ENCODE results near the gene HSPH1.

- TF ChIP-seq CEBPB (IDR thresholded peaks at IDR 0.05; ENCODE audit: borderline replicate concordance in 1 of 2, low read depth in 2 of 2, low read length in 2 of 2) (no peak), CTCF (IDR thresholded peaks at IDR 0.05 in 2 of 3, conservative IDR thresholded peaks at IDR 0.05 in 1 of 3; ENCODE audit: control insufficient read depth in 2 of 3, extremely low read depth in 1 of 3, insufficient read depth in 1 of 3, low read depth in 3 of 3, low read length in 3 of 3) (no peak), ZBED1 (IDR thresholded peaks at IDR 0.05; ENCODE audit: borderline replicate concordance) (no peak), SUZ12 (IDR thresholded peaks at IDR 0.05; ENCODE audit: unreplicated experiment) (no peak), NRF1 (conservative IDR thresholded peaks at IDR 0.05; ENCODE audit: low read depth, low read length) (no peak), REST (IDR thresholded peaks at IDR 0.05; ENCODE audit: low read depth, low read length) (no peak), TCF7 (IDR thresholded peaks at IDR 0.05; ENCODE audit: borderline replicate concordance) (no peak)
- TF ChIP-seq, protein P1, sequence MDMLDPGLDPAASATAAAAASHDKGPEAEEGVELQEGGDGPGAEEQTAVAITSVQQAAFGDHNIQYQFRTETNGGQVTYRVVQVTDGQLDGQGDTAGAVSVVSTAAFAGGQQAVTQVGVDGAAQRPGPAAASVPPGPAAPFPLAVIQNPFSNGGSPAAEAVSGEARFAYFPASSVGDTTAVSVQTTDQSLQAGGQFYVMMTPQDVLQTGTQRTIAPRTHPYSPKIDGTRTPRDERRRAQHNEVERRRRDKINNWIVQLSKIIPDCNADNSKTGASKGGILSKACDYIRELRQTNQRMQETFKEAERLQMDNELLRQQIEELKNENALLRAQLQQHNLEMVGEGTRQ (IDR thresholded peaks at IDR 0.05; ENCODE audit: borderline replicate concordance, low read depth, low read length), result no peak
These were observed 39.8 kb upstream of the HSPH1 start for GRCh38 chr13:31201341-31202031.
